ENCODE results near the gene CMIP. TPM values are rescaled to one million over a fixed set of nuclear protein-coding genes. Genes with fewer than 3 reads are reported as not detected.

The CMIP gene
- total RNA-seq, 4 donors from 2014 or later, result 16.7 to 104 (median 43.6) TPM

- Histone ChIP-seq H3K9me3 (no peaks in the 10 kb centered on the region), H3K27ac (peak overlapping the region in 1 of 2 donors; percentile 19), H3K27me3 (no peaks in the 10 kb centered on the region), H3K4me1 (peaks cover 0 to 3% of the 10 kb centered on the region in 2 donors), H3K36me3 (no peaks in the 10 kb centered on the region), H3K4me3 (no peak overlapping the region)
- DNase-seq, result no peak
- intact Hi-C loops (cut with DNase I; ENCODE audit: low total_unique reads), result no loop called here
- TF ChIP-seq CTCF (IDR thresholded peaks at IDR 0.05) (no peak), POLR2A (IDR thresholded peaks at IDR 0.05) (no peak)
Measured at GRCh38 chr16:81707411-81708265, 263.0 kb downstream of the CMIP start.

- TF ChIP-seq CTCF (IDR thresholded peaks at IDR 0.05), result no peak
- TF ChIP-seq POLR2A (IDR thresholded peaks at IDR 0.05), result no peak
- DNase-seq, result no peak
- H3K9me3 ChIP-seq, result no peaks in the 10 kb centered on the region
- intact Hi-C loops (cut with DNase I; ENCODE audit: low total_unique reads), result no loop called here
- no peak overlapping the region for H3K27ac ChIP-seq
- H3K36me3 ChIP-seq, result no peaks in the 10 kb centered on the region
- peaks cover 0 to 3% of the 10 kb centered on the region in 2 donors for H3K4me1 ChIP-seq
- H3K4me3 ChIP-seq, result no peak overlapping the region
- H3K27me3 ChIP-seq, result no peaks in the 10 kb centered on the region
Measured at GRCh38 chr16:81708266-81709015, 263.8 kb downstream of the CMIP start.

GRCh38 chr16:81709016-81709900 is 264.6 kb downstream of the CMIP start:
- no peak overlapping the region for H3K27ac ChIP-seq

GRCh38 chr16:81710044-81710443 is 265.4 kb downstream of the CMIP start:
- DNase-seq, result no peak
- Histone ChIP-seq H3K27ac (no peak overlapping the region), H3K9me3 (no peaks in the 10 kb centered on the region), H3K27me3 (no peaks in the 10 kb centered on the region), H3K4me3 (no peak overlapping the region), H3K36me3 (no peaks in the 10 kb centered on the region), H3K4me1 (peaks cover 0 to 3% of the 10 kb centered on the region in 2 donors)
- TF ChIP-seq CTCF (IDR thresholded peaks at IDR 0.05), result no peak
- no peak for TF ChIP-seq POLR2A (IDR thresholded peaks at IDR 0.05)
- intact Hi-C loops (cut with DNase I; ENCODE audit: low total_unique reads), result no loop called here

More at GRCh38 chr16:81709016-81709900, 264.6 kb downstream of the CMIP start:
- no peak for DNase-seq
- Histone ChIP-seq H3K9me3 (no peaks in the 10 kb centered on the region), H3K36me3 (no peaks in the 10 kb centered on the region), H3K4me3 (no peak overlapping the region), H3K27me3 (no peaks in the 10 kb centered on the region), H3K4me1 (peaks cover 0 to 3% of the 10 kb centered on the region in 2 donors)
- intact Hi-C loops (cut with DNase I; ENCODE audit: low total_unique reads), result no loop called here
- no peak for TF ChIP-seq POLR2A (IDR thresholded peaks at IDR 0.05)
- no peak for TF ChIP-seq CTCF (IDR thresholded peaks at IDR 0.05)
